Neural crest cell (in vitro differentiated cells): Measurements from ENCODE around the gene DYNLT5. TPM values are rescaled to one million over a fixed set of nuclear protein-coding genes. Genes with fewer than 3 reads are reported as not detected.
"Not testable (repeated sequence)": the region's sequence is repeated elsewhere in the genome, so short reads cannot be mapped to it uniquely, and the experiment has no call there.

Experiments
- DNase-seq: peaks from one replicate; pipeline ENCODE4 v3.0.0; 2021; ENCODE audit warnings: low read depth, mixed read lengths, low spot score
- H3K27ac Mint-ChIP-seq: one replicate; pipeline ENCODE4 v1.8.0; 2021; ENCODE audit warnings: mild to moderate bottlenecking, mixed read lengths; ENCODE audit not compliant: unreplicated experiment
- H3K27me3 Mint-ChIP-seq: 2 replicates; pipeline ENCODE4 v1.8.0; 2021; ENCODE audit warnings: low read depth, mild to moderate bottlenecking, mixed read lengths
- H3K36me3 Mint-ChIP-seq: 2 replicates; pipeline ENCODE4 v1.8.0; 2021; ENCODE audit warnings: low read depth, mild to moderate bottlenecking, mixed read lengths
- H3K4me1 Mint-ChIP-seq: 2 replicates; pipeline ENCODE4 v1.8.0; 2021; ENCODE audit warnings: mixed read lengths
- H3K4me3 Mint-ChIP-seq: one replicate; pipeline ENCODE4 v1.8.0; 2021; ENCODE audit warnings: mild to moderate bottlenecking, mixed read lengths
- H3K9me3 Mint-ChIP-seq: 2 replicates; pipeline ENCODE4 v1.8.0; 2021; ENCODE audit warnings: mixed read lengths
- total RNA-seq: library from RNA; stranded (reverse); gene quantifications from 2 replicates; pipeline ENCODE4 v1.2.1, GENCODE V29; 2021
- TF ChIP-seq, protein P1 (sequence below): fragments of 200-600 bp; sonication (generic); conservative IDR thresholded peaks from 2 replicates; pipeline ENCODE4 v1.5.0; 2021; ENCODE audit warnings: antibody characterized with exemption, mild to moderate bottlenecking

DYNLT5 gene
- total RNA-seq, 1 donor from 2014 or later: 2.0 TPM

DNA sequence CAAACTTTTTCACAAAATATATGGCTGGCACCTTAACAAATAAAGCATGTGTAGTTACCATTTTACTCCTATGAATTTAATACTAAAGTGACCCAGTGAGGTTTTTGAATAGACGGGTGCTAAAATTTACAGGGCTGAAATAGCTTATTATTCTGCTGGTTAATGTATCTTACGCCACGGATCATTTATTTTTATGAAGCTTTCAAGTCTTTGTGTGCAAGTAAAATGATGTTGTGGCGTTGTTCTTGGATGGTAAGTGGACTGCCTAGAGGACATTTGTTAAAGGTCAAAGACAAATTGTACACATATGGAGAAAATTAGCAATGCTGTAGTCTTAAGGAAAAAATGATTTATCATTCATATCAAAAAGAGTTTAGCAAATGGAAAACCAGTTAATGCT is 26.0 kb downstream of the DYNLT5 start:
- no peaks in the 10 kb centered on the region for H3K4me1 Mint-ChIP-seq
- TF ChIP-seq, protein P1, sequence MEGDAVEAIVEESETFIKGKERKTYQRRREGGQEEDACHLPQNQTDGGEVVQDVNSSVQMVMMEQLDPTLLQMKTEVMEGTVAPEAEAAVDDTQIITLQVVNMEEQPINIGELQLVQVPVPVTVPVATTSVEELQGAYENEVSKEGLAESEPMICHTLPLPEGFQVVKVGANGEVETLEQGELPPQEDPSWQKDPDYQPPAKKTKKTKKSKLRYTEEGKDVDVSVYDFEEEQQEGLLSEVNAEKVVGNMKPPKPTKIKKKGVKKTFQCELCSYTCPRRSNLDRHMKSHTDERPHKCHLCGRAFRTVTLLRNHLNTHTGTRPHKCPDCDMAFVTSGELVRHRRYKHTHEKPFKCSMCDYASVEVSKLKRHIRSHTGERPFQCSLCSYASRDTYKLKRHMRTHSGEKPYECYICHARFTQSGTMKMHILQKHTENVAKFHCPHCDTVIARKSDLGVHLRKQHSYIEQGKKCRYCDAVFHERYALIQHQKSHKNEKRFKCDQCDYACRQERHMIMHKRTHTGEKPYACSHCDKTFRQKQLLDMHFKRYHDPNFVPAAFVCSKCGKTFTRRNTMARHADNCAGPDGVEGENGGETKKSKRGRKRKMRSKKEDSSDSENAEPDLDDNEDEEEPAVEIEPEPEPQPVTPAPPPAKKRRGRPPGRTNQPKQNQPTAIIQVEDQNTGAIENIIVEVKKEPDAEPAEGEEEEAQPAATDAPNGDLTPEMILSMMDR: no peak
- H3K36me3 Mint-ChIP-seq: peaks cover 4% of the 10 kb centered on the region
- H3K27me3 Mint-ChIP-seq: no peaks in the 10 kb centered on the region
- no peak overlapping the region for H3K27ac Mint-ChIP-seq
- no peak for DNase-seq
- H3K9me3 Mint-ChIP-seq: peaks cover 4% of the 10 kb centered on the region
- no peak overlapping the region for H3K4me3 Mint-ChIP-seq

DNA sequence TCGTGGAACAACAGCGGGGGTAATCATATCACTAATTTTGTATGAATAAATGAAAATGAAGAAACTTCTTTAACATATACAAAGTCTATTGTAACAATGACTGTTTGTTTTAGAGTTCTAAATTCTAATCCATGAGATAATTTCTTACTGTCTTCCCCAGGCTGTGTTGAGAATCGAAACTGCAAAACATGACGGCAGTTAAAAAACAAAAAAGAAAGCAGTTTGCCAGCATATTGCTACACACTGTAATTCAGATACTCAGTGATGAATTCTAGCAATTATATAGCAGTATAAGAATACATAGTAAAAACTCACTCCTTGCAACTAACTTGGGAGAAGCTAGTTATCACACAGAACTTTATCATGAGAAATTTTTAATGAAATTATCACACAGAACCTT is 26.7 kb downstream of the DYNLT5 start:
- Mint-ChIP-seq H3K27ac (no peak overlapping the region), H3K4me3 (no peak overlapping the region), H3K9me3 (peaks cover 4% of the 10 kb centered on the region), H3K4me1 (no peaks in the 10 kb centered on the region), H3K27me3 (no peaks in the 10 kb centered on the region), H3K36me3 (peaks cover 4% of the 10 kb centered on the region)
- no peak for DNase-seq
- TF ChIP-seq, protein P1: no peak

GRCh38 chr1:66779475-66780078 is 27.3 kb downstream of the DYNLT5 start:
- TF ChIP-seq, protein P1: no peak
- no peak overlapping the region for H3K27ac Mint-ChIP-seq
- peaks cover 6% of the 10 kb centered on the region for H3K9me3 Mint-ChIP-seq
- H3K4me3 Mint-ChIP-seq: no peak overlapping the region
- no peak for DNase-seq
- no peaks in the 10 kb centered on the region for H3K27me3 Mint-ChIP-seq
- peaks cover 4% of the 10 kb centered on the region for H3K36me3 Mint-ChIP-seq
- no peaks in the 10 kb centered on the region for H3K4me1 Mint-ChIP-seq

GRCh38 chr1:66785800-66786199 is 33.5 kb downstream of the DYNLT5 start:
- not testable (repeated sequence) for H3K4me1 Mint-ChIP-seq

DNA sequence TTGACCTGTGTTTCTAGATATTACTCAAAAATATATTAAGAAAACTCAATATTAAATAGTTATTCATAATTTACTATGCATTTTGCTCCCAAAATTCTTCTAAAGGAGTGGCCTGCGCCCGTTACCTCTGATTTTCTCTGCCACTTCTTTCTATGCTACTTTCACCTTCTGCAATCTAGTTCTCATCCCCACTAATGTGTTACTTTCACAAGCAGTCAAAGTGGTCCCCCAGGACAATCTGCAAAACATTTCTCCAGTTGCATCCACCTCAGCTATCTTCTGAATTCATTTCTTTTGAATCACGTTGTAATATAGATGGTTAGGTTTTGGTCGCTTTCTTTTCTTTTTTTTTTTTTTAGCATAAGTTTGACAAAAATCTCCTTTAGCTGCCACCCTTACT is 35.4 kb downstream of the DYNLT5 start:
- no peaks in the 10 kb centered on the region for H3K4me1 Mint-ChIP-seq
- H3K4me3 Mint-ChIP-seq: no peak overlapping the region
- H3K9me3 Mint-ChIP-seq: peaks cover 2% of the 10 kb centered on the region
- no peaks in the 10 kb centered on the region for H3K27me3 Mint-ChIP-seq
- H3K27ac Mint-ChIP-seq: no peak overlapping the region
- TF ChIP-seq, protein P1: no peak
- no peak for DNase-seq
- H3K36me3 Mint-ChIP-seq: no peaks in the 10 kb centered on the region

More at GRCh38 chr1:66785800-66786199, 33.5 kb downstream of the DYNLT5 start:
- not testable (repeated sequence) for H3K4me3 Mint-ChIP-seq, H3K27ac Mint-ChIP-seq, H3K27me3 Mint-ChIP-seq, DNase-seq, H3K9me3 Mint-ChIP-seq, H3K36me3 Mint-ChIP-seq

DNA sequence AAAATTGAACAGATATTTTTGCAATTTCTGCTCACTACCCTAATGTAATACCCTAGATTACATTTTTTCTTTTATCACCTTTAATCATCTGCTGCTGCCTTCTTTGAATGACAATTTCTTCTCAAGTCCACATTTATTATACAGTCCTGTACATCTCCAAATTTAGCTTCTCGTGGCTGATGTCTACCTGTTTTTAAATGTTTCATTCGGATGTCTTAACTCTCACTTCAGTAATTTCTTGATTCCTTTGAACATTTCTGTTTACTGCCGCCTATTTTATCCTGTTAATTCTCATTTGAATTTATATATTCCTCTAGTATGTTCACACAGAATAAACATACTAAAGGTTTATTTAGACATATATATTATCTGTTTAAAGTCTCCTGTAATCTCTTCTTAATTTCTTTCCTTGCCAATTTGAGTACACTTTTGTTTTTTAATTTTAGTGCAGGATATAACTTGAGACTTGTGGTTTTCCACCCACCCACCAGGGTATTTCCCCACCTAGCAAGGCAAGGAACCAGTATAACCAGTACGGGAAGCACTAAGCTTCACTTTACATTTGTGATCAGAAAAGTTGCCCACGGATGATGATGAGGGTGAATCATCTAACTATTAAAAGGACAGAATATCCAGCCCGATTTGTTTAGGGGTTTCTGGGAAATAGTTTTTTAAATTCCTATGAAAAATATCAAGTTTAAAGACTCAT is 36.1 kb downstream of the DYNLT5 start:
- no peaks in the 10 kb centered on the region for H3K27me3 Mint-ChIP-seq
- no peak for DNase-seq
- TF ChIP-seq, protein P1: no peak
- no peak overlapping the region for H3K27ac Mint-ChIP-seq
- peaks cover 2% of the 10 kb centered on the region for H3K9me3 Mint-ChIP-seq
- no peak overlapping the region for H3K4me3 Mint-ChIP-seq
- no peaks in the 10 kb centered on the region for H3K36me3 Mint-ChIP-seq
- no peaks in the 10 kb centered on the region for H3K4me1 Mint-ChIP-seq
